K562 (cell line): ENCODE results near the gene NPNT. TPM values are rescaled to one million over a fixed set of nuclear protein-coding genes. Genes with fewer than 3 reads are reported as not detected.

ENCODE experiments used
- GATAD2A ChIP-seq: fragments of 450-650 bp; IDR thresholded peaks from 2 replicates; pipeline ENCODE4 v1.6.1; 2017
- NBN ChIP-seq: fragments of 450-650 bp; IDR thresholded peaks from 2 replicates; pipeline ENCODE4 v1.6.1; 2016; ENCODE audit warnings: low read depth, mild to moderate bottlenecking
- PHF20 ChIP-seq: fragments of 450-650 bp; IDR thresholded peaks from 2 replicates; pipeline ENCODE4 v1.6.1; 2018; ENCODE audit not compliant: partially characterized antibody
- SAP30 ChIP-seq: fragments of 200-600 bp; sonication (generic); IDR thresholded peaks from 2 replicates; pipeline ENCODE4 v1.6.1; 2012; ENCODE audit warnings: borderline replicate concordance, low read depth, mild to moderate bottlenecking, moderate library complexity, low read length, control low read depth, inconsistent platforms; ENCODE audit not compliant: insufficient read depth, poor library complexity, severe bottlenecking
- SNRNP70 ChIP-seq: fragments of 200-400 bp; formaldehyde crosslinking; optimal IDR thresholded peaks from 2 replicates; pipeline ENCODE3; 2017; ENCODE audit warnings: low read depth, low read length
- TCF7L2 ChIP-seq: fragments of 150-350 bp; IDR thresholded peaks from 2 replicates; pipeline ENCODE4 v1.6.1; 2016; ENCODE audit warnings: low read depth, mild to moderate bottlenecking, low read length, moderate library complexity
- ZBTB17 ChIP-seq: fragments of 450-650 bp; formaldehyde crosslinking; IDR thresholded peaks from 2 replicates; pipeline ENCODE4 v1.4.0; 2020; ENCODE audit warnings: mild to moderate bottlenecking
- ZNF197 ChIP-seq: fragments of 200-800 bp; sonication (Bioruptor generic); IDR thresholded peaks from 2 replicates; pipeline ENCODE4 v1.6.1; 2016; ENCODE audit warnings: low read depth, missing genetic modification characterization, missing compliant biosample characterization
- ZNF253 ChIP-seq: fragments of 250-450 bp; sonication (Bioruptor Pico); conservative IDR thresholded peaks from 2 replicates; pipeline ENCODE4 v1.6.1; 2021; ENCODE audit warnings: mild to moderate bottlenecking
- ZNF408 ChIP-seq: fragments of 250-450 bp; sonication (Bioruptor Pico); IDR thresholded peaks from 2 replicates; pipeline ENCODE4 v1.4.0; 2020; ENCODE audit warnings: low read depth, mild to moderate bottlenecking, moderate library complexity
- ZNF507 ChIP-seq: conservative IDR thresholded peaks from 2 replicates; pipeline ENCODE4 v1.6.1; 2017; ENCODE audit warnings: missing genetic modification characterization, missing compliant biosample characterization
- polyA plus RNA-seq, 8 experiments: library from polyadenylated mRNA; depleted of rRNA in 4 of 8; stranded (reverse) in 5 of 8; unstranded in 3 of 8; fragments of >200 nt; fragmentation: Nextera tagmentation in 2 of 8; fragmentation: Illumina TruSeq in 1 of 8; extraction: Ambion mirVana in 2 of 8; extraction: Trizol in 1 of 8; gene quantifications; 2 replicates each; pipeline versions ENCODE4 v1.2.1 to v1.2.3, GENCODE V29; 2011 to 2014; ENCODE audit warnings: inconsistent platforms in 1 of 8, missing spikeins in 1 of 8
- total RNA-seq, 7 experiments: library from RNA; depleted of rRNA in 6 of 7; stranded (reverse); fragments of >200 nt in 6 of 7; fragmentation: Illumina TruSeq in 2 of 7; extraction: Trizol in 2 of 7; gene quantifications; 2 replicates each; pipeline versions ENCODE4 v1.2.1 to v1.2.3, GENCODE V29; 2011 to 2021; ENCODE audit warnings: low replicate concordance in 1 of 7
- TF ChIP-seq, protein P1 (sequence below): fragments of 250-450 bp; sonication (Bioruptor Pico); IDR thresholded peaks from 2 replicates; pipeline ENCODE4 v1.5.0; 2021; ENCODE audit warnings: mild to moderate bottlenecking, borderline replicate concordance
- TF ChIP-seq, protein P2 (sequence below), 2 experiments: fragments of 450-650 bp in 1 of 2; sonication (generic) in 1 of 2; formaldehyde crosslinking in 1 of 2; IDR thresholded peaks; 2 replicates each; pipeline versions ENCODE4 v1.7.1 to v1.9.0; 2016 to 2022; ENCODE audit warnings: inconsistent platforms in 1 of 2, mild to moderate bottlenecking in 1 of 2, missing genetic modification reagents in 1 of 2
- TF ChIP-seq, protein P3 (sequence below): fragments of 250-450 bp; sonication (Bioruptor Pico); IDR thresholded peaks from 2 replicates; pipeline ENCODE4 v1.5.0; 2020; ENCODE audit warnings: mild to moderate bottlenecking

The NPNT gene
- total and polyA plus RNA-seq, 9 of the 15 experiments (the other 6 are each of a cell fraction or from before 2014, with no cell fraction given), result 0.22 TPM; not detected in 8

DNA sequence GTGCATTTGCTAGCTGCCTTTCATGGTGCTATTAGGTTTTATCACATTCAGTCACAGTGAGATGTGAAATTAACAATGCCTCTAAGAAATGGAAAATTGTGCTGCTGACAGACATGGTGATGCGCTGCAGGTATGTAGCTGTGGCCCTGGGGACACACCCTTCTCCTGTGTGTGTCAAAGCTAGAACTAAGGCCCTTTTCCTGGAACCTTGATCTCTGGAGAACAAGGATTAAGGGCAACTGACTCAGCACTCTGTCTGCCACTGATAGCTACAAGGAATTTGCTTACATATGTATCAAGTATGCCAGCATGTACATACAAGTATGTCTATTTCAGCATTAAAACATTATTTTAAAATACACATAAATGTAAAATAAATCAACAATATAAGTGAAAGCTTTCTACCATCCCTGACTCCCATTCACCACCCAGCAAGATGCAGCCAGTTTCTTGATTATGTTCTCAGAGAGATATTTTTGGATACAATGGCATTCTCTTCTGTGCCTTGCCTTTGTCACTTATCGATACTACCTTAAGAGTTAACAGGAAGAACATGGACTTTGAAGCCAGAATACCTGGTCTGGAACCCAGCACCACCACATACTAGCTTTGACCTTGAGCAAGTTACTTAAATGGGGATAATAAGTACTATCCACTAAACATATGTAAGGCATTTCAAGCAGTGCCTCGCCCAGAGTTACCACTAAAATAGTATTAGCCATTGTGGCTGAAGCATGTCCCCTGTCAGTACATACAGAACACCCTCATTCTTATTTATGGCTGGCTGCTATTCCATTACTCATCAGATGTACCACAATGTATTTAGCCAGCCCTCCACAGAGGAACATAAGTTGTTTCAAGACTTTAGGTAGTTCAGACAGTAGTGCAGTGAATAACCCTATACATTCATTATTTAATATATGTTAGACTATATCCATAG lies 68.5 kb downstream of the NPNT start (continued):
- TF ChIP-seq, protein P1, sequence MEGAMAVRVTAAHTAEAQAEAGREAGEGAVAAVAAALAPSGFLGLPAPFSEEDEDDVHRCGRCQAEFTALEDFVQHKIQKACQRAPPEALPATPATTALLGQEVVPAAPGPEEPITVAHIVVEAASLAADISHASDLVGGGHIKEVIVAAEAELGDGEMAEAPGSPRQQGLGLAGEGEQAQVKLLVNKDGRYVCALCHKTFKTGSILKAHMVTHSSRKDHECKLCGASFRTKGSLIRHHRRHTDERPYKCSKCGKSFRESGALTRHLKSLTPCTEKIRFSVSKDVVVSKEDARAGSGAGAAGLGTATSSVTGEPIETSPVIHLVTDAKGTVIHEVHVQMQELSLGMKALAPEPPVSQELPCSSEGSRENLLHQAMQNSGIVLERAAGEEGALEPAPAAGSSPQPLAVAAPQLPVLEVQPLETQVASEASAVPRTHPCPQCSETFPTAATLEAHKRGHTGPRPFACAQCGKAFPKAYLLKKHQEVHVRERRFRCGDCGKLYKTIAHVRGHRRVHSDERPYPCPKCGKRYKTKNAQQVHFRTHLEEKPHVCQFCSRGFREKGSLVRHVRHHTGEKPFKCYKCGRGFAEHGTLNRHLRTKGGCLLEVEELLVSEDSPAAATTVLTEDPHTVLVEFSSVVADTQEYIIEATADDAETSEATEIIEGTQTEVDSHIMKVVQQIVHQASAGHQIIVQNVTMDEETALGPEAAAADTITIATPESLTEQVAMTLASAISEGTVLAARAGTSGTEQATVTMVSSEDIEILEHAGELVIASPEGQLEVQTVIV (CRISPR knock-in tag), result no peak
- TF ChIP-seq ZNF507 (tag), result no peak
- TF ChIP-seq SNRNP70, result no peak
- no peak for TF ChIP-seq ZNF253 (CRISPR knock-in tag)
- no peak for TF ChIP-seq PHF20
- TF ChIP-seq ZNF197 (CRISPR knock-in tag), result no peak
- TF ChIP-seq TCF7L2, result no peak
- no peak for TF ChIP-seq NBN
- TF ChIP-seq SAP30, result no peak
- TF ChIP-seq ZNF408 (CRISPR knock-in tag), result no peak
- TF ChIP-seq, protein P2, sequence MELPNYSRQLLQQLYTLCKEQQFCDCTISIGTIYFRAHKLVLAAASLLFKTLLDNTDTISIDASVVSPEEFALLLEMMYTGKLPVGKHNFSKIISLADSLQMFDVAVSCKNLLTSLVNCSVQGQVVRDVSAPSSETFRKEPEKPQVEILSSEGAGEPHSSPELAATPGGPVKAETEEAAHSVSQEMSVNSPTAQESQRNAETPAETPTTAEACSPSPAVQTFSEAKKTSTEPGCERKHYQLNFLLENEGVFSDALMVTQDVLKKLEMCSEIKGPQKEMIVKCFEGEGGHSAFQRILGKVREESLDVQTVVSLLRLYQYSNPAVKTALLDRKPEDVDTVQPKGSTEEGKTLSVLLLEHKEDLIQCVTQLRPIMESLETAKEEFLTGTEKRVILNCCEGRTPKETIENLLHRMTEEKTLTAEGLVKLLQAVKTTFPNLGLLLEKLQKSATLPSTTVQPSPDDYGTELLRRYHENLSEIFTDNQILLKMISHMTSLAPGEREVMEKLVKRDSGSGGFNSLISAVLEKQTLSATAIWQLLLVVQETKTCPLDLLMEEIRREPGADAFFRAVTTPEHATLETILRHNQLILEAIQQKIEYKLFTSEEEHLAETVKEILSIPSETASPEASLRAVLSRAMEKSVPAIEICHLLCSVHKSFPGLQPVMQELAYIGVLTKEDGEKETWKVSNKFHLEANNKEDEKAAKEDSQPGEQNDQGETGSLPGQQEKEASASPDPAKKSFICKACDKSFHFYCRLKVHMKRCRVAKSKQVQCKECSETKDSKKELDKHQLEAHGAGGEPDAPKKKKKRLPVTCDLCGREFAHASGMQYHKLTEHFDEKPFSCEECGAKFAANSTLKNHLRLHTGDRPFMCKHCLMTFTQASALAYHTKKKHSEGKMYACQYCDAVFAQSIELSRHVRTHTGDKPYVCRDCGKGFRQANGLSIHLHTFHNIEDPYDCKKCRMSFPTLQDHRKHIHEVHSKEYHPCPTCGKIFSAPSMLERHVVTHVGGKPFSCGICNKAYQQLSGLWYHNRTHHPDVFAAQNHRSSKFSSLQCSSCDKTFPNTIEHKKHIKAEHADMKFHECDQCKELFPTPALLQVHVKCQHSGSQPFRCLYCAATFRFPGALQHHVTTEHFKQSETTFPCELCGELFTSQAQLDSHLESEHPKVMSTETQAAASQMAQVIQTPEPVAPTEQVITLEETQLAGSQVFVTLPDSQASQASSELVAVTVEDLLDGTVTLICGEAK (IDR thresholded peaks at IDR 0.05), result no peak
- TF ChIP-seq, protein P2 (CRISPR knock-in tag; IDR thresholded peaks at IDR 0.05), result no peak
- no peak for TF ChIP-seq ZBTB17 (CRISPR knock-in tag)
- TF ChIP-seq, protein P3, sequence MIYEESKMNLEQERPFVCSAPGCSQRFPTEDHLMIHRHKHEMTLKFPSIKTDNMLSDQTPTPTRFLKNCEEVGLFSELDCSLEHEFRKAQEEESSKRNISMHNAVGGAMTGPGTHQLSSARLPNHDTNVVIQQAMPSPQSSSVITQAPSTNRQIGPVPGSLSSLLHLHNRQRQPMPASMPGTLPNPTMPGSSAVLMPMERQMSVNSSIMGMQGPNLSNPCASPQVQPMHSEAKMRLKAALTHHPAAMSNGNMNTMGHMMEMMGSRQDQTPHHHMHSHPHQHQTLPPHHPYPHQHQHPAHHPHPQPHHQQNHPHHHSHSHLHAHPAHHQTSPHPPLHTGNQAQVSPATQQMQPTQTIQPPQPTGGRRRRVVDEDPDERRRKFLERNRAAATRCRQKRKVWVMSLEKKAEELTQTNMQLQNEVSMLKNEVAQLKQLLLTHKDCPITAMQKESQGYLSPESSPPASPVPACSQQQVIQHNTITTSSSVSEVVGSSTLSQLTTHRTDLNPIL (CRISPR knock-in tag), result no peak
- TF ChIP-seq GATAD2A, result no peak
